B cell (primary cell): ENCODE data around the gene TMEM263. TPM values are rescaled to one million over a fixed set of nuclear protein-coding genes. Genes with fewer than 3 reads are reported as not detected.
A peak's percentile ranks its signal among the peaks of the same experiment; 100 is the strongest.

Experiments
- ATAC-seq: fragments of 200-7000 bp; cut with Tn5 transposase; one replicate; pipeline ENCODE4 v1.10.0; 2021; ENCODE audit warnings: low read depth, mild to moderate bottlenecking, moderate number of reproducible peaks, moderate library complexity
- CTCF ChIA-PET: fragments of 350-600 bp; sonication (Branson Sonifier 250); formaldehyde crosslinking; loops from one replicate; lab custom pipeline; 2021; ENCODE audit warnings: antibody characterized with exemption, inconsistent platforms; lab: Charles Lee
- POLR2A ChIA-PET: fragments of 350-600 bp; sonication (Branson Sonifier 250); formaldehyde crosslinking; loops from one replicate; lab custom pipeline; 2021; ENCODE audit warnings: antibody characterized with exemption; lab: Charles Lee
- DNase-seq: peaks from one replicate; pipeline ENCODE4 v3.0.0; 2013
- H2AFZ ChIP-seq: 2 replicates; pipeline ENCODE4 v1.6.1; 2012; ENCODE audit warnings: mild to moderate bottlenecking, low read depth, low read length; ENCODE audit not compliant: insufficient read depth, poor library complexity, severe bottlenecking
- H3K27ac ChIP-seq, 2 donors: 1 replicate in 1 of 2; 2 replicates in 1 of 2; pipeline ENCODE4 v1.5.1; 2012 to 2013; ENCODE audit warnings: low read length in 2 of 2, mild to moderate bottlenecking in 2 of 2, moderate library complexity in 1 of 2
- H3K27me3 ChIP-seq, 4 experiments: fragments of 200-600 bp in 1 of 4; sonication (generic) in 1 of 4; replicated peaks in 1 of 4; 1 replicate in 2 of 4; 2 replicates in 2 of 4; pipeline versions ENCODE4 v1.6.1 to v1.7.0; 2013 to 2016; ENCODE audit warnings: low read length in 3 of 4, mild to moderate bottlenecking in 2 of 4, mixed read lengths in 1 of 4, moderate library complexity in 1 of 4; ENCODE audit not compliant: insufficient read depth in 4 of 4, control insufficient read depth in 3 of 4; ENCODE audit errors: control extremely low read depth in 1 of 4
- H3K36me3 ChIP-seq, 2 experiments: replicated peaks in 1 of 2; 1 replicate in 1 of 2; 2 replicates in 1 of 2; pipeline versions ENCODE4 v1.6.1 to v1.7.1; 2013; ENCODE audit warnings: low read length in 1 of 2; ENCODE audit not compliant: insufficient read depth in 2 of 2, control insufficient read depth in 1 of 2; ENCODE audit errors: control extremely low read depth in 1 of 2, extremely low read depth in 1 of 2
- H3K4me1 ChIP-seq, 2 donors: fragments of 200-600 bp in 1 of 2; sonication (generic) in 1 of 2; 1 replicate in 1 of 2; 2 replicates in 1 of 2; pipeline versions ENCODE4 v1.5.1 to v1.6.1; 2013 to 2017; ENCODE audit warnings: low read length in 2 of 2; ENCODE audit not compliant: control insufficient read depth in 2 of 2, insufficient read depth in 2 of 2
- H3K4me2 ChIP-seq: replicated peaks from 2 replicates; pipeline ENCODE3; 2012; ENCODE audit warnings: mild to moderate bottlenecking, low read depth, low read length; ENCODE audit not compliant: poor library complexity, severe bottlenecking
- H3K4me3 ChIP-seq, 5 experiments: fragments of 200-600 bp in 1 of 5; sonication (generic) in 1 of 5; 1 replicate in 3 of 5; 2 replicates in 2 of 5; pipeline versions ENCODE4 v1.5.1 to v1.7.0; 2011 to 2016; ENCODE audit warnings: low read length in 4 of 5, mild to moderate bottlenecking in 4 of 5, low read depth in 2 of 5, control low read depth in 1 of 5, moderate library complexity in 1 of 5; ENCODE audit not compliant: insufficient read depth in 1 of 5; ENCODE audit errors: control extremely low read depth in 1 of 5, extremely low read depth in 1 of 5
- H3K79me2 ChIP-seq: fragments of 200-600 bp; sonication (generic); one replicate; pipeline ENCODE4 v1.6.0; 2016; ENCODE audit warnings: low read length; ENCODE audit not compliant: control insufficient read depth, insufficient read depth
- H3K9ac ChIP-seq: fragments of 200-600 bp; sonication (generic); 2 replicates; pipeline ENCODE4 v1.6.1; 2017; ENCODE audit warnings: mild to moderate bottlenecking, low read length, moderate library complexity
- H3K9me3 ChIP-seq, 3 donors: one replicate each; pipeline versions ENCODE4 v1.6.1 to v1.7.1; 2013; ENCODE audit warnings: low read length in 2 of 3; ENCODE audit not compliant: control insufficient read depth in 2 of 3, insufficient read depth in 1 of 3; ENCODE audit errors: control extremely low read depth in 1 of 3
- H4K20me1 ChIP-seq: 2 replicates; pipeline ENCODE4 v1.6.0; 2012; ENCODE audit warnings: mild to moderate bottlenecking, low read length; ENCODE audit not compliant: insufficient read depth, control insufficient read depth, poor library complexity, severe bottlenecking
- H3K27ac Mint-ChIP-seq: one replicate; pipeline ENCODE4 v1.8.0; 2021; ENCODE audit warnings: mixed read lengths
- H3K27me3 Mint-ChIP-seq: one replicate; pipeline ENCODE4 v1.8.0; 2021; ENCODE audit warnings: mixed read lengths
- H3K4me1 Mint-ChIP-seq: one replicate; pipeline ENCODE4 v1.8.0; 2021; ENCODE audit warnings: mixed read lengths
- H3K4me3 Mint-ChIP-seq: one replicate; pipeline ENCODE4 v1.8.0; 2021; ENCODE audit warnings: mixed read lengths
- H3K9me3 Mint-ChIP-seq: one replicate; pipeline ENCODE4 v1.8.0; 2022; ENCODE audit warnings: mixed read lengths; ENCODE audit not compliant: insufficient read depth
- CTCF ChIP-seq: fragments of 200-600 bp; IDR thresholded peaks from one replicate; pipeline ENCODE4 v1.8.0; 2022; ENCODE audit warnings: antibody characterized with exemption, mild to moderate bottlenecking
- EZH2 ChIP-seq: IDR thresholded peaks from 2 replicates; pipeline ENCODE4 v1.6.1; 2012; ENCODE audit warnings: borderline replicate concordance, low read depth, mild to moderate bottlenecking, moderate library complexity, low read length; ENCODE audit not compliant: insufficient read depth, poor library complexity, severe bottlenecking
- WGBS: methylation state at CpG from one replicate; pipeline ENCODE4 v1.1.5; 2013; ENCODE audit warnings: missing lambda C conversion rate; ENCODE audit not compliant: insufficient coverage; 5-methylcytosine and 5-hydroxymethylcytosine counted together
- intact Hi-C: fragments of 100-400 bp; cut with micrococcal nuclease; formaldehyde crosslinking; loops from one replicate; pipeline ENCODE4 v1.10.0; 2022
- polyA minus RNA-seq: library from RNA; depleted of rRNA, polyadenylated mRNA; stranded (reverse); fragments of >200 nt; gene quantifications from 2 replicates; pipeline ENCODE4 v1.2.3, GENCODE V29; 2012
- polyA plus RNA-seq: library from polyadenylated mRNA; depleted of rRNA; stranded (reverse); fragments of >200 nt; gene quantifications from 2 replicates; pipeline ENCODE4 v1.2.3, GENCODE V29; 2012
- total RNA-seq, 2 donors: library from RNA; stranded (reverse); fragments of 120-200 nt in 1 of 2; gene quantifications; 1 replicate in 1 of 2; 2 replicates in 1 of 2; pipeline versions ENCODE4 v1.2.3 to v1.2.4, GENCODE V29; 2013 to 2022

The TMEM263 gene
- total RNA-seq (23.5 and 26.7 TPM in 2 replicates), polyA plus RNA-seq (4.8 and 11.3 TPM in 2 replicates), polyA minus RNA-seq (12.3 and 17.9 TPM in 2 replicates)
- total RNA-seq (2013), result 22.5 TPM

DNA sequence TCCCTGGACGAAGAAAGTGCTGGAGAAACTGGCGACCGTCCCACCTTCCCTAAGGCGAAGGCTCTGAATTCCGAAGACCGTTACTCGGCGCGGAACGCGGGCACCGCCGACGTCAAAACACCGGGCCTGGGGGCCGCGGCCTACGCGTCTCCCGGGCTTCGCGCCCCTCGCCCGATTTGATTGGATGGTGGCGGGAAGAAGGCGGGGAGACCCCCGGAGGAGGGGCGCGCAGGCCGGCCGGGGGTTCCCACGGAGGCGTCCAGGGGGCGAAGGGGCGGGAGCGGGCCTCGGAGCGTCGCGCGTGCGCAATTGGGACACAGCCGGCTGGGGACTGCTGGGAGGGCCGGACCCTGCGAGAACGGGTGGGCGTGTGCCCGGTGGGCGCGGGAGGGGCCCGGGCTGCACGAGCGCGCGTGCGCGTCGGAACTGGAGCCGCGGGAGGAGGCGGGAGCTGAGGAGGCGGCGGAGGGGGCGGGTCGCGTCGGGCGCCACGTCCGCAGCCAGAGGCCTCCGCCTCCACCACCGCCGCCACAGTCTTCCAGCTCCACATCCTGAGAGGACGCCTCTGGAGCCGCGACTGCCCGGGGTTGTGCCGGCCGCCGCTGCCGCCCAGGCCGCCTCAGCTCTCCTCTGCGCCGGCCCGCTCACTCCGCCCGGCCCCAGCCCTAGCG, at the start of gene TMEM263:
TMEM263 (plus strand) TSS at position 531 of the 671 bp plus-strand sequence. CDS start 11,210 bp downstream, outside the sequence.
- no peaks in the 10 kb centered on the region for H3K9me3 ChIP-seq
- ATAC-seq, result peak; percentile 84
- no peaks in the 10 kb centered on the region for H3K27me3 ChIP-seq
- H3K4me2 ChIP-seq, result peak within 1 kb of the TSS; percentile 92
- ChIA-PET POLR2A (interaction anchor here (1.0 to 1.4 kb wide), 3 partner anchors 31 to 654 kb away, joined by 3 to 4 read pairs (median 4); partner anchors contain the start of gene MTERF2), CTCF (interaction anchor here (1.0 to 1.7 kb wide), 3 partner anchors 17 to 597 kb away, joined by 3 to 8 read pairs (median 4); no protein-coding TSS in a partner anchor)
- no peak for TF ChIP-seq EZH2
- no peak for TF ChIP-seq CTCF
- H2AFZ ChIP-seq, result peak within 1 kb of the TSS; percentile 94
- H3K36me3 ChIP-seq, result peaks cover 0 to 1% of the 10 kb centered on the region in 2 experiments
- H4K20me1 ChIP-seq, result peaks cover 11% of the 10 kb centered on the region
- H3K4me3 Mint-ChIP-seq, result peak within 1 kb of the TSS; percentile 99
- peaks cover 20% of the 10 kb centered on the region for H3K4me1 Mint-ChIP-seq
- no peaks in the 10 kb centered on the region for H3K9me3 Mint-ChIP-seq
- WGBS, result under 1% methylated on average over 88 of the region's 88 CpGs
- H3K27me3 Mint-ChIP-seq, result no peaks in the 10 kb centered on the region
- peak within 1 kb of the TSS; percentile 67 to 89 (median 88) for H3K4me3 ChIP-seq
- H3K27ac Mint-ChIP-seq, result peak within 1 kb of the TSS; percentile 93
- H3K27ac ChIP-seq, result peak within 1 kb of the TSS; percentile 49 to 57
- H3K4me1 ChIP-seq, result peaks cover 9 to 12% of the 10 kb centered on the region in 2 donors
- H3K79me2 ChIP-seq, result peaks cover 15% of the 10 kb centered on the region
- H3K9ac ChIP-seq, result peak within 1 kb of the TSS; percentile 93
- intact Hi-C loops, result loop anchor here (1.0 kb wide), 4 partner anchors 32 to 653 kb away; partner anchors contain the start of genes CRY1, MTERF2 and TCP11L2
- peak; percentile 94 for DNase-seq

DNA sequence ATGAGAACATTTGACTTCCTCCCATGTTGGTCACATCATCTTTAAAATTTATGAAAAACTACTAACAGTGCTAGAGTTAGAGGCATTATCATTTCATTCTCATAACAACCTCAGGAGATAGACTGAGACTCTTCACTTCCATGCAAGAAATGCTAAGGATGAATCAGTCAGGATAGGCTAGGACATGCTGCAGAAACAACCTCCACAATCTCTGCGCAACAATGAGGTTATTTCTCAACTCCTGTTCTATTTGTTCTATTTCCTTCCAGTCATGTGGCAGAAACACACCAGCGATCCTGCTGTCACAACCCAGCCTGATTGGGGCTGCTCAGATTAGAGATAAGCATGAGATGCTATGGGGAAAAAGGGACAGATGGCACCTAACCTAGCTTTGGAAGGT, 49.0 kb upstream of the TMEM263 start:
- no peak overlapping the region for H3K27ac Mint-ChIP-seq
- TF ChIP-seq CTCF (no peak), EZH2 (no peak)
- no peak for ATAC-seq
- H3K27me3 Mint-ChIP-seq, result peaks cover 83% of the 10 kb centered on the region
- Histone ChIP-seq H4K20me1 (peaks cover 8% of the 10 kb centered on the region), H3K79me2 (no peaks in the 10 kb centered on the region), H3K4me1 (peaks cover 15 to 41% of the 10 kb centered on the region in 2 donors), H3K36me3 (no peaks in the 10 kb centered on the region), H3K9me3 (peaks cover 2 to 33% (median 2%) of the 10 kb centered on the region in 3 donors), H3K4me3 (no peak overlapping the region), H3K27ac (no peak overlapping the region), H3K27me3 (peaks cover 8 to 91% (median 72%) of the 10 kb centered on the region in 4 experiments), H3K9ac (no peak overlapping the region), H3K4me2 (no peak overlapping the region), H2AFZ (no peak overlapping the region)
- no peak for DNase-seq
- ChIA-PET CTCF (interaction anchor here (0.6 to 0.7 kb wide), 3 partner anchors 11 to 766 kb away, joined by 4 to 8 read pairs (median 4); no protein-coding TSS in a partner anchor), POLR2A (interaction anchor here (0.7 kb wide), 1 partner anchor 50 kb away, joined by 6 read pairs; no protein-coding TSS in a partner anchor)
- no CpG with 5 or more reads among the region's 2 CpGs for WGBS
- no peaks in the 10 kb centered on the region for H3K9me3 Mint-ChIP-seq
- no peak overlapping the region for H3K4me3 Mint-ChIP-seq
- intact Hi-C loops, result no loop called here
- peaks cover 14% of the 10 kb centered on the region for H3K4me1 Mint-ChIP-seq
